Prostate gland (tissue), 2 donors: ENCODE results near the gene SMIM23. TPM values are rescaled to one million over a fixed set of nuclear protein-coding genes. Genes with fewer than 3 reads are reported as not detected.
"Not testable (repeated sequence)": the region's sequence is repeated elsewhere in the genome, so short reads cannot be mapped to it uniquely, and the experiment has no call there.

Experiments
- DNase-seq: peaks from one replicate; pipeline ENCODE4 v3.0.0-alpha.2; 2019; ENCODE audit warnings: low spot score
- H3K27ac ChIP-seq, 2 donors: fragments of 200-600 bp; sonication (generic); 2 replicates each; pipeline ENCODE4 v1.5.1; 2017 to 2019
- H3K27me3 ChIP-seq: fragments of 200-600 bp; sonication (generic); replicated peaks from 2 replicates; pipeline ENCODE4 v1.5.1; 2019; ENCODE audit not compliant: insufficient read depth
- H3K36me3 ChIP-seq, 2 donors: fragments of 200-600 bp; sonication (generic); 1 replicate in 1 of 2; 2 replicates in 1 of 2; pipeline versions ENCODE4 v1.5.1 to v1.8.1; 2017 to 2019
- H3K4me1 ChIP-seq: fragments of 200-600 bp; sonication (generic); replicated peaks from 2 replicates; pipeline ENCODE4 v1.5.1; 2019
- H3K4me3 ChIP-seq, 2 donors: fragments of 200-600 bp; sonication (generic); 2 replicates each; pipeline ENCODE4 v1.5.1; 2017 to 2019
- H3K9me3 ChIP-seq: fragments of 200-600 bp; sonication (generic); 2 replicates; pipeline ENCODE4 v1.5.1; 2017
- POLR2A ChIP-seq: fragments of 450-650 bp; IDR thresholded peaks from one replicate; pipeline ENCODE4 v1.6.1; 2016; ENCODE audit warnings: antibody characterized with exemption, mild to moderate bottlenecking
- POLR2AphosphoS5 ChIP-seq: sonication (generic); formaldehyde crosslinking; IDR thresholded peaks from one replicate; pipeline ENCODE4 v1.6.1; 2017; ENCODE audit warnings: antibody characterized with exemption
- WGBS: methylation state at CpG from one replicate; pipeline ENCODE4 v1.1.5; 2018; 5-methylcytosine and 5-hydroxymethylcytosine counted together
- intact Hi-C: fragments of 100-400 bp; cut with DNase I; formaldehyde crosslinking; loops from one replicate; pipeline ENCODE4 v1.14.2; 2022
- total RNA-seq, 2 donors: library from RNA; depleted of rRNA; stranded (reverse); fragments of >200 nt; gene quantifications; one replicate each; pipeline ENCODE4 v1.1.0, GENCODE V29; 2016
- TF ChIP-seq, protein P1 (sequence below), 4 experiments: fragments of 200-600 bp in 2 of 4; fragments of 450-650 bp in 2 of 4; sonication (generic) in 2 of 4; IDR thresholded peaks; 1 replicate in 3 of 4; 2 replicates in 1 of 4; pipeline ENCODE4 v1.5.1; 2016 to 2019; ENCODE audit warnings: antibody characterized with exemption in 4 of 4, mild to moderate bottlenecking in 2 of 4, moderate library complexity in 2 of 4

Gene SMIM23
- total RNA-seq, 2 donors from 2014 or later, result not detected

DNA sequence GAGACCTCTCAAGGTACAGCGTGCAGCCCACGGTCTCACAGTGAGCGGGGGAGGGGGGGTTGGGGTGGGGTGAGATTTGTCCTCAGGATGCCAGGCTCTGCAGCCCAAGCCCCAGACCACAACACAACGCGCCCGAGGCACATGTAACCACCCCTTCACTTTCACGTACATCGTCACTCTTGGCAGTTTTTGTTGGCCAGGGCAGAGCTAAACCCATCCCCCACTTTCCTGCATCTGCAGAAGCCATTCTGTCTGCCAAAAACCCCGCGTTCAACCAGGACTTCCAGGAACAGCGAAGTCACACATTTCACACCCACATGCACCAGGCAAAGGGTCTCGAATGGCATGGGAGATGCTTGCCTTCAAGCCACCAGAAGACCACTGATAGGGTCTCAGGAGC lies 9.4 kb upstream of the SMIM23 start:
- intact Hi-C loops, result no loop called here
- H3K4me1 ChIP-seq, result no peaks in the 10 kb centered on the region
- no peak overlapping the region for H3K4me3 ChIP-seq
- no peak overlapping the region for H3K27ac ChIP-seq
- no peaks in the 10 kb centered on the region for H3K27me3 ChIP-seq
- no peaks in the 10 kb centered on the region for H3K36me3 ChIP-seq
- H3K9me3 ChIP-seq, result no peaks in the 10 kb centered on the region
- 73% methylated on average over 12 of the region's 12 CpGs for WGBS
- no peak for DNase-seq
- TF ChIP-seq, protein P1, sequence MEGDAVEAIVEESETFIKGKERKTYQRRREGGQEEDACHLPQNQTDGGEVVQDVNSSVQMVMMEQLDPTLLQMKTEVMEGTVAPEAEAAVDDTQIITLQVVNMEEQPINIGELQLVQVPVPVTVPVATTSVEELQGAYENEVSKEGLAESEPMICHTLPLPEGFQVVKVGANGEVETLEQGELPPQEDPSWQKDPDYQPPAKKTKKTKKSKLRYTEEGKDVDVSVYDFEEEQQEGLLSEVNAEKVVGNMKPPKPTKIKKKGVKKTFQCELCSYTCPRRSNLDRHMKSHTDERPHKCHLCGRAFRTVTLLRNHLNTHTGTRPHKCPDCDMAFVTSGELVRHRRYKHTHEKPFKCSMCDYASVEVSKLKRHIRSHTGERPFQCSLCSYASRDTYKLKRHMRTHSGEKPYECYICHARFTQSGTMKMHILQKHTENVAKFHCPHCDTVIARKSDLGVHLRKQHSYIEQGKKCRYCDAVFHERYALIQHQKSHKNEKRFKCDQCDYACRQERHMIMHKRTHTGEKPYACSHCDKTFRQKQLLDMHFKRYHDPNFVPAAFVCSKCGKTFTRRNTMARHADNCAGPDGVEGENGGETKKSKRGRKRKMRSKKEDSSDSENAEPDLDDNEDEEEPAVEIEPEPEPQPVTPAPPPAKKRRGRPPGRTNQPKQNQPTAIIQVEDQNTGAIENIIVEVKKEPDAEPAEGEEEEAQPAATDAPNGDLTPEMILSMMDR (IDR thresholded peaks at IDR 0.05), result no peak
- no peak for TF ChIP-seq POLR2A
- no peak for TF ChIP-seq POLR2AphosphoS5

DNA sequence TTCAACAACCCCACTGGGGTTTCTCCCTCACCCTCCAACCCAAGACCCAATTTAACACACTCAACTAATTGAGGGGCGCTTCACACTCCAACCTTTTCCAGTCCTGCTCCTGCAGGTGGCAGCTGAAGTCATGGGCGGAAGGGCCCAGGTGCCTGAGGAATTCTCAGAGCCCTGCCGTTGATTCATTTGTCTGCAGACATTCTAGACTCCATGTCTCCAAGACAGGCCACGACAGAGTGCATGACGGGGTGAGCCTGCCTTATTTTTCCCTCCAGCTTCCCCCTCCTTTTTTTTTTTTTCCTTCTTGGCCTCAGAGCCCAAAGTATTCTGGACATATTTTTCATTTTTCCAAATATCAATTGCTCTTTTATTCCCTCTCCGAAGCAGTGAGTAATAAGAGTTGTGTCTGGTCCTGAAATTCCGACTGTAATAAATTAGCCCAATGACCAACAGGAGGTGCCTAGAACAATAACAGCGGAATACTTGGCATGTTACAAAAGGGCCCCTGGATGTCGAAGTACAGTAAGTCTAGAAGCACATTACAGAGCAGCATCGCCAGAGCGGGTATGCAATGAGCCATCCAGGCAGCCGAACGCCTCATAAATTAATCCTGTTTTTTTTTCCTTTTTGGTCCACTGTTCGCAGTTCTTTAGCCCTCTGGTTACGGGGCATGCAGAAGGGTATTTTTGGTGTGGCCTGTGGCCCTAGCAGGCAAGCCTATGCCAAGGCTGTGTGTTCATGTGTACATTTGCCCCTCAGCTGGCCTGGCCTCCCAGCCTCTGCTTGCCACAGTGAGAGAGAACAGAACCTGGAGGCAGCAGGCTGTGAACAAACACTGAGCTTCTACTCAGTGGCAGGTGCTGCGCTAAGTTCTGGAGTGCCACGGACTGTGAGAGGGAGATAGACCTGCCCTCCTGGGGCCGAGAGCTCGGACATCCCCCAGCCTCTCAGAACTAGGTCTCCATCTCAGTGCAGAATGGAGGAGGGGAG lies 8.6 kb upstream of the SMIM23 start:
- Histone ChIP-seq H3K36me3 (no peaks in the 10 kb centered on the region), H3K27me3 (no peaks in the 10 kb centered on the region), H3K4me1 (no peaks in the 10 kb centered on the region), H3K4me3 (no peak overlapping the region), H3K9me3 (no peaks in the 10 kb centered on the region), H3K27ac (no peak overlapping the region)
- no peak for DNase-seq
- intact Hi-C loops, result no loop called here
- 61% methylated on average over 19 of the region's 19 CpGs for WGBS
- TF ChIP-seq POLR2AphosphoS5 (no peak), POLR2A (no peak)
- TF ChIP-seq, protein P1 (IDR thresholded peaks at IDR 0.05), result no peak

DNA sequence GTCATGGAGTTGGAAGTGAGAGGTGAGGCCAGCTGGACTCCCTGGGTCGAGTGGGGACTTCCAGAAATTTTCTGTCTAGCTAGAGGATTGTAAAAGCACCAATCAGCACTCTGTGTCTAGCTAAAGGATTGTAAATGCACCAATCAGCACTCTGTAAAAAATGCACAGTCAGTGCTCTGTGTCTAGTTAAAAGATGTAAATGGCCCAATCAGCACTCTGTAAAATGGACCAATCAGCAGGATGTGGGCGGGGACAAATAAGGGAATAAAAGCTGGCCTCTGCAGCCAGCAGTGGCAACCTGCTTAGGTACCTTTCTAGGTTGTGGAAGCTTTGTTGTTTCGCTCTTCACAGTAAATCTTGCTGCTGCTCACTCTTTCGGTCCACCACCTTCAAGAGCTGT lies 3.9 kb upstream of the SMIM23 start:
- H3K27me3 ChIP-seq, DNase-seq, H3K4me3 ChIP-seq, H3K4me1 ChIP-seq, H3K9me3 ChIP-seq, H3K27ac ChIP-seq, H3K36me3 ChIP-seq: not testable (repeated sequence)
- WGBS, result 92% methylated on average over 4 of the region's 4 CpGs
- intact Hi-C loops, result loop anchor here (5.0 kb wide), 1 partner anchor 76 kb away; no protein-coding TSS in a partner anchor

DNA sequence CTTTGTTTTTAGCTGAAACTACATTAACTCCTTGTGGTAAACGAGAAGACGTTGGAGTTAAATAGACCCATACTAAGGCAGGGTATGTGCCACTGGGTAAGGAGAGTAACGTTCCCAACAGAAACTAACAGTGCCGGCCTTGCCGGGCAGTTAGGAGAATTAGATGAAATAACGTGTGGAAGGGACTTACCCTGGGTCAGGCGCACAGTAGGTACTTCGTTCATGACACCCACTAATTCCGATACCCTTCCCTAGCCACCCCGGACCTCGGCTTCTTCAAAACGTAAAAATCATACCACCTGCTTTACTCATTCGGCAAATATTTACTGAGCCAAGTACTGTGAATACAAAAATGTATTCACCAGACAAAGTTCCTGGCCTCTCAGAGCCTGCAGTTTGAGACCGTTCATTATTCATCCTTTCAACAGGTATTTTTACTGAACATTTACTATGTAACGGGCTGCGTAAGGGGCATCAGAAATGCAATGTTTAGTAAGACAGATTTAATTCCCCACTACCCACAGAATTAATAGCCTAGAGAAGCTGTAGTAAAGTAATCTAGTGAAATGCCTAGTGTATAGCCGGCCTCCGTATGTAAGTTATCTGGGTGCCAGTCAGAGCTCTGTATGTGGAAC lies 3.2 kb upstream of the SMIM23 start:
- intact Hi-C loops, result loop anchor here (5.0 kb wide), 1 partner anchor 75 kb away; no protein-coding TSS in a partner anchor
- TF ChIP-seq, protein P1 (IDR thresholded peaks at IDR 0.05), result no peak
- no peak for TF ChIP-seq POLR2AphosphoS5
- Histone ChIP-seq H3K4me3 (no peak overlapping the region), H3K4me1 (no peaks in the 10 kb centered on the region), H3K9me3 (no peaks in the 10 kb centered on the region), H3K36me3 (no peaks in the 10 kb centered on the region), H3K27me3 (no peaks in the 10 kb centered on the region), H3K27ac (no peak overlapping the region)
- 81% methylated on average over 18 of the region's 18 CpGs for WGBS
- no peak for DNase-seq

DNA sequence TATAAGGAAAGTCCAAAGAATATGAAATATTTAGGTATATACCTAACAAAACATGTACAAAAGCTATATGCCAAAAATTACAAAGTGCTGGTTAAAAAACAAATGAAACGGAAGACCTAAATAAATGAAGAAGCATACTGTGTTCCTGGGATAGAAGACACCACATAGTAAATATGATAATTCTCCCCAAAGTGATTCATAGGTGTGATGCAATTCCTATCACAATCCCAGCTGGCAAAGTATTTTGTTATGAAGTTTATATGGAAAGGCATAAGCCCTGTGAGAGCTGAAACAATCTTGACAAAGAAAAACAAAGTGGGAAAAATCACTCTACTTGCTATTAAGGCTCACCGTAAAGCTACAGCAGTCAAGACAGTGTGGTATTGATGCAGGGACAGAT lies 2.6 kb upstream of the SMIM23 start:
- H3K4me3 ChIP-seq, result no peak overlapping the region
- intact Hi-C loops, result loop anchor here (5.0 kb wide), 1 partner anchor 74 kb away; no protein-coding TSS in a partner anchor
- H3K9me3 ChIP-seq, result no peaks in the 10 kb centered on the region
- DNase-seq, result no peak
- 64% methylated on average over 2 of the region's 2 CpGs for WGBS
- TF ChIP-seq POLR2A (no peak), POLR2AphosphoS5 (no peak)
- TF ChIP-seq, protein P1 (IDR thresholded peaks at IDR 0.05), result no peak
- no peaks in the 10 kb centered on the region for H3K4me1 ChIP-seq
- H3K27me3 ChIP-seq, result no peaks in the 10 kb centered on the region
- no peaks in the 10 kb centered on the region for H3K36me3 ChIP-seq
- H3K27ac ChIP-seq, result no peak overlapping the region
